ENCODE measurements around the gene MFN2. TPM values are rescaled to one million over a fixed set of nuclear protein-coding genes. Genes with fewer than 3 reads are reported as not detected.

Gene MFN2
- polyA plus RNA-seq, 1 of the 3 experiments (the other 2 are of a cell fraction), result 43.2 TPM

- Histone ChIP-seq H3K4me2 (no peak overlapping the region), H3K4me1 (ENCODE audit: control insufficient read depth in 1 of 2, insufficient read depth in 2 of 2, low read depth in 1 of 2, low read length in 1 of 2) (peaks cover 0 to 3% of the 10 kb centered on the region in 2 experiments; a peak in 1 of 4 replicates), H3K9me3 (no peaks in the 10 kb centered on the region), H3K27me3 (ENCODE audit: insufficient read depth) (no peaks in the 10 kb centered on the region), H3F3A (replicated peaks; ENCODE audit: insufficient read depth) (no peaks in the 10 kb centered on the region), H3K27ac (ENCODE audit: low read depth in 2 of 2, low read length in 1 of 2) (no peak overlapping the region), H3K36me3 (replicated peaks in 1 of 2; ENCODE audit: control insufficient read depth in 1 of 2, insufficient read depth in 2 of 2, low read length in 1 of 2) (peaks cover 0 to 7% of the 10 kb centered on the region in 2 experiments), H2AFZ (ENCODE audit: low read depth) (no peak overlapping the region), H3K79me2 (ENCODE audit: insufficient read depth) (no peaks in the 10 kb centered on the region), H4K20me1 (ENCODE audit: insufficient read depth) (no peaks in the 10 kb centered on the region), H3K9me2 (no peaks in the 10 kb centered on the region), H3K4me3 (ENCODE audit: low read depth in 2 of 2, low read length in 1 of 2) (no peak overlapping the region), H3K9ac (no peak overlapping the region)
- ChIA-PET CTCF (interaction anchor here (0.6 kb wide), 1 partner anchor 12 kb away, joined by 3 read pairs; no protein-coding TSS in a partner anchor), POLR2A (no interaction called here)
- WGBS (ENCODE audit: low lambda C conversion rate), result 81% methylated on average over 7 of the region's 7 CpGs
- no peak for TF ChIP-seq IRF3 (IDR thresholded peaks at IDR 0.05; ENCODE audit: low read depth, low read length)
- no peak for TF ChIP-seq USF2 (IDR thresholded peaks at IDR 0.05; ENCODE audit: borderline replicate concordance, low read depth, low read length)
- TF ChIP-seq GATA2 (CRISPR knock-in tag; IDR thresholded peaks at IDR 0.05), result no peak
- no peak for TF ChIP-seq TCF12 (IDR thresholded peaks at IDR 0.05)
- TF ChIP-seq ZBTB33 (IDR thresholded peaks at IDR 0.05; ENCODE audit: borderline replicate concordance, low read depth), result no peak
- no peak for TF ChIP-seq FOSL2 (IDR thresholded peaks at IDR 0.05; ENCODE audit: borderline replicate concordance, low read depth)
- no peak for TF ChIP-seq MAX (IDR thresholded peaks at IDR 0.05; ENCODE audit: low read depth)
- TF ChIP-seq GABPA (IDR thresholded peaks at IDR 0.05; ENCODE audit: low read depth), result no peak
- no peak for TF ChIP-seq TEAD4 (IDR thresholded peaks at IDR 0.05; ENCODE audit: borderline replicate concordance, insufficient read depth)
- no peak for TF ChIP-seq EP300 (IDR thresholded peaks at IDR 0.05; ENCODE audit: borderline replicate concordance in 1 of 2, low read depth in 1 of 2, low read length in 1 of 2)
- no peak for TF ChIP-seq YY1 (IDR thresholded peaks at IDR 0.05; ENCODE audit: low read depth)
- TF ChIP-seq USF1 (IDR thresholded peaks at IDR 0.05; ENCODE audit: borderline replicate concordance, low read depth), result no peak
- no peak for TF ChIP-seq JUND (IDR thresholded peaks at IDR 0.05)
- DNase-seq, result no peak
Measured at GRCh38 chr1:12034381-12034801, 54.1 kb downstream of the MFN2 start.

All from SK-N-SH (cell line).